GM13976 (cell line): ENCODE data around the gene ZGPAT.

Experiments used
- DNase-seq: peaks from one replicate; pipeline ENCODE4 v3.0.0; 2012; ENCODE audit warnings: low spot score
- CTCF ChIP-seq: IDR thresholded peaks from 2 replicates; pipeline ENCODE4 v1.5.1; 2012; ENCODE audit warnings: borderline replicate concordance, mild to moderate bottlenecking; ENCODE audit not compliant: insufficient read depth; ENCODE audit errors: extremely low read depth, missing control alignments, control extremely low read depth
- in situ Hi-C: fragments of 300-500 bp; cut with MboI; formaldehyde crosslinking; loops from one replicate; pipeline ENCODE4 v1.12.0; 2022; ENCODE audit warnings: low sequenced_read_pairs, mixed read lengths, inconsistent platforms; ENCODE audit not compliant: unreplicated experiment

Gene ZGPAT

GRCh38 chr20:63701051-63701328 is 6.8 kb upstream of the ZGPAT start:
- in situ Hi-C loops, result loop anchor here (10.0 kb wide), 1 partner anchor 154 kb away; no protein-coding TSS in a partner anchor
- DNase-seq, result no peak
- TF ChIP-seq CTCF, result no peak

DNA sequence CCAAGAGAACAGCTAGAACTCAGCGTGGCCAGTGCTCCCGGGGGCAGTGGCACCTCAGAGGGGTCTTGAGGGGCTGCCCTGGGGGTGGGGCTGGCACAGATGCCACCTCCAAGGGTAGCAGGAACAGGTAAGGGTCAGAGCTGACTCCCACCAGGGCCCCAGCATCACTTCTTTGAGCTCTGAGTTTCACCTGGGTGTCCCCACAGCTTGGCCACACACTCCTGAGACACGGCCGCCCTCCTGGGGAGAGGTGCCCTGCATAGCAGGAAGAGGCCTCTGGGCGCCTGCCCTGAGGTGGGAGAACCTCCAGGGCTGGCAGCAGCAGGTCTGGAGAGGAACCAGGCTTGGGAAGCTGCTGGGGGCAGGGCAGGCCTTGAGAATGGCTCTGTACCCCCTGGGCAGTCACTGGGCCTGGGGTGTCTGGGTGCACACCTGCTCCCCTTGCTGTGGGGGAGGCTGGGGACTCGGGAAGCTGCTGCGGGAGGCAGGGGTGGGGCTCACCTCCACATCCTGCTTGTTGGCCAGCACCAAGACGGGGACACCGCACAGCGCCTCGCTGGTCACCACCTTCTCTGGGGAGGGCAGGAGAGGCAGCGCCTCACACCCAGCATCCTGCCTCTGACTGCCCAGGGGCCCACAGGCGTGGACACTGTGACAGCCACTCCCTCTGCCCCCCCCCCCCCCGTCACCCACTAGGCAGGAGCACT is 6.4 kb upstream of the ZGPAT start:
- in situ Hi-C loops, result loop anchor here (10.0 kb wide), 1 partner anchor 153 kb away; no protein-coding TSS in a partner anchor
- DNase-seq, result no peak
- TF ChIP-seq CTCF, result no peak

GRCh38 chr20:63702036-63702665 is 5.7 kb upstream of the ZGPAT start:
- no peak for TF ChIP-seq CTCF
- DNase-seq, result no peak
- in situ Hi-C loops, result loop anchor here (10.0 kb wide), 1 partner anchor 153 kb away; no protein-coding TSS in a partner anchor

DNA sequence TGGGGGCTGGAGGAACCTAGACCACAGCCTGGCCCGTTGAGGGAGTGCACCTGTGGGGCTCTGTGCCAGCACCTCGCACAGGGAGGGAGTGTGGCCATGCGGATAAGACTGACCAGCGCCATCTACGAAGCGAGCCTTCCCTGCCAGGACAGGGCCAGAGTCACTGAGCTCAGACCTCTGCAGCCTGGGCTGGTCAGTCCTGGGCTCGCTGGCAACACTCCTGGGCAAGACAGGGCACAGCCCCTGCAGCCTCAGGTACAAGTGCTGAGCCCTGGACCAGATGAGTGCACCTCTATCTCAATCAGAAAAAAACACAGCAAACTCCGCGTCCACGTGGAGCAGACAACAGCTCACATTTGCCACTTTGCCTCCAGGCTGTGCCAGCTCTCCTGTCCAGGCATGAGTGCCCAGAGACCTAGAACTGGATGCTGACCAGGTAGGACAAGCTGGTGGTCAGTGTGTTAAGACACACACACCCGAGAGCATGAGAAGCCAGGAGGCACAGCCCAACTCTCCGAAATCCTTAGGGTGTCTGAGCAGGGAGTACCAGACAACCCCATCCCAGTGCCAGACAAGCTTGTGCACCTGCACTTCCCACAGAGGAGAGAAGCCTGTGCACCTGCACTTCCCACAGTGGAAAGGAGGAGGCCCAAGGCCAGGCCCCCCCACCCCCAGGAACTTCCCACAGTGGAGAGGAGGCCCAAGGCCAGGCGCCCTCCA is 4.9 kb upstream of the ZGPAT start:
- in situ Hi-C loops, result loop anchor here (10.0 kb wide), 1 partner anchor 152 kb away; no protein-coding TSS in a partner anchor
- DNase-seq, result no peak
- TF ChIP-seq CTCF, result no peak

- DNase-seq, result no peak
- no peak for TF ChIP-seq CTCF
- in situ Hi-C loops, result loop anchor here (10.0 kb wide), 1 partner anchor 151 kb away; no protein-coding TSS in a partner anchor
These were observed 4.3 kb upstream of the ZGPAT start for GRCh38 chr20:63703471-63703975.

GRCh38 chr20:63703976-63704748 is 3.7 kb upstream of the ZGPAT start:
- in situ Hi-C loops, result loop anchor here (10.0 kb wide), 1 partner anchor 151 kb away; no protein-coding TSS in a partner anchor
- DNase-seq, result no peak
- TF ChIP-seq CTCF, result no peak
